GM20431 (cell line): ENCODE data around the gene PCDHB14.

Experiments
- in situ Hi-C: fragments of 300-500 bp; cut with MseI, MboI; formaldehyde crosslinking; loops from one replicate; pipeline ENCODE4 v1.15.0; 2020; ENCODE audit warnings: low sequenced_read_pairs; ENCODE audit not compliant: unreplicated experiment

Gene PCDHB14

GRCh38 chr5:141261238-141261546, 38.0 kb downstream of the PCDHB14 start:
- in situ Hi-C loops, result no loop called here

- in situ Hi-C loops, result no loop called here
These were observed 46.1 kb downstream of the PCDHB14 start for GRCh38 chr5:141269195-141269594.

GRCh38 chr5:141272906-141273305, 49.8 kb downstream of the PCDHB14 start:
- in situ Hi-C loops, result no loop called here
